Trophoblast cell (in vitro differentiated cells and primary cell): ENCODE data around the gene CNTROB.

Experiments used
- DNase-seq, 2 donors: peaks; one replicate each; pipeline ENCODE4 v3.0.0-alpha.2; 2016
- H2AFZ ChIP-seq: 2 replicates; pipeline ENCODE4 v1.6.1; 2013; ENCODE audit warnings: low read length, moderate library complexity, mild to moderate bottlenecking; ENCODE audit not compliant: insufficient read depth, poor library complexity
- H2AK5ac ChIP-seq: 2 replicates; pipeline ENCODE4 v1.6.1; 2013; ENCODE audit warnings: mild to moderate bottlenecking, low read length
- H2BK120ac ChIP-seq: 2 replicates; pipeline ENCODE4 v1.6.1; 2013; ENCODE audit warnings: low read length, mild to moderate bottlenecking, moderate library complexity; ENCODE audit not compliant: insufficient read depth, poor library complexity
- H2BK12ac ChIP-seq: 2 replicates; pipeline ENCODE4 v1.6.1; 2013; ENCODE audit warnings: mild to moderate bottlenecking, low read length, moderate library complexity
- H2BK5ac ChIP-seq: 2 replicates; pipeline ENCODE4 v1.6.1; 2013; ENCODE audit warnings: low read length, low read depth, moderate library complexity, mild to moderate bottlenecking; ENCODE audit not compliant: poor library complexity
- H3K14ac ChIP-seq: 2 replicates; pipeline ENCODE4 v1.6.1; 2013; ENCODE audit warnings: mild to moderate bottlenecking, low read length
- H3K18ac ChIP-seq: 2 replicates; pipeline ENCODE4 v1.6.1; 2013; ENCODE audit warnings: mild to moderate bottlenecking, low read length
- H3K23ac ChIP-seq: 2 replicates; pipeline ENCODE4 v1.6.1; 2013; ENCODE audit warnings: low read length
- H3K27ac ChIP-seq: 2 replicates; pipeline ENCODE4 v1.5.1; 2013; ENCODE audit warnings: low read depth, mild to moderate bottlenecking, inconsistent platforms, low read length, moderate library complexity
- H3K27me3 ChIP-seq: 2 replicates; pipeline ENCODE4 v1.6.1; 2013; ENCODE audit warnings: inconsistent platforms, mild to moderate bottlenecking, low read length, moderate library complexity; ENCODE audit not compliant: insufficient read depth
- H3K36me3 ChIP-seq, 2 experiments: 1 replicate in 1 of 2; 2 replicates in 1 of 2; pipeline ENCODE4 v1.6.1; 2013; ENCODE audit warnings: low read length in 2 of 2, mild to moderate bottlenecking in 2 of 2, moderate library complexity in 1 of 2; ENCODE audit not compliant: insufficient read depth in 2 of 2, control insufficient read depth in 1 of 2
- H3K4ac ChIP-seq: 2 replicates; pipeline ENCODE4 v1.6.1; 2013; ENCODE audit warnings: low read depth, mild to moderate bottlenecking, low read length, moderate library complexity
- H3K4me1 ChIP-seq, 2 experiments: 1 replicate in 1 of 2; 2 replicates in 1 of 2; pipeline ENCODE4 v1.6.1; 2013; ENCODE audit warnings: low read length in 2 of 2, mild to moderate bottlenecking in 2 of 2, moderate library complexity in 1 of 2; ENCODE audit not compliant: insufficient read depth in 2 of 2, control insufficient read depth in 1 of 2
- H3K4me2 ChIP-seq: 2 replicates; pipeline ENCODE4 v1.6.1; 2013; ENCODE audit warnings: inconsistent platforms, mild to moderate bottlenecking, low read length, moderate library complexity
- H3K4me3 ChIP-seq: 2 replicates; pipeline ENCODE4 v1.5.1; 2013; ENCODE audit warnings: mild to moderate bottlenecking, low read depth, low read length, inconsistent platforms
- H3K79me1 ChIP-seq: one replicate; pipeline ENCODE4 v1.6.1; 2013; ENCODE audit warnings: low read length
- H3K79me2 ChIP-seq: 2 replicates; pipeline ENCODE4 v1.6.1; 2013; ENCODE audit warnings: low read length, mild to moderate bottlenecking; ENCODE audit not compliant: control insufficient read depth, insufficient read depth, poor library complexity
- H3K9ac ChIP-seq: 2 replicates; pipeline ENCODE4 v1.6.1; 2013; ENCODE audit warnings: mild to moderate bottlenecking, low read length
- H3K9me3 ChIP-seq: 2 replicates; pipeline ENCODE4 v1.6.1; 2013; ENCODE audit warnings: low read depth, mild to moderate bottlenecking, control low read depth, inconsistent platforms, low read length; ENCODE audit not compliant: insufficient read depth
- H4K12ac ChIP-seq: 2 replicates; pipeline ENCODE4 v1.6.1; 2013; ENCODE audit warnings: low read depth, mild to moderate bottlenecking, low read length, moderate library complexity
- H4K8ac ChIP-seq: 2 replicates; pipeline ENCODE4 v1.6.1; 2013; ENCODE audit warnings: low read depth, mild to moderate bottlenecking, low read length, moderate library complexity
- H4K91ac ChIP-seq: one replicate; pipeline ENCODE4 v1.6.1; 2013; ENCODE audit warnings: low read depth, mild to moderate bottlenecking, low read length, moderate library complexity
- whole genome bisulfite sequencing: extraction: QIAGEN DNeasy Blood & Tissue Kit; methylation state at CpG from one replicate; pipeline ENCODE4 v1.1.7; 2013; ENCODE audit warnings: missing lambda C conversion rate; ENCODE audit not compliant: insufficient read length, insufficient coverage; ENCODE audit errors: extremely low coverage; 5-methylcytosine and 5-hydroxymethylcytosine counted together

CNTROB gene

DNA sequence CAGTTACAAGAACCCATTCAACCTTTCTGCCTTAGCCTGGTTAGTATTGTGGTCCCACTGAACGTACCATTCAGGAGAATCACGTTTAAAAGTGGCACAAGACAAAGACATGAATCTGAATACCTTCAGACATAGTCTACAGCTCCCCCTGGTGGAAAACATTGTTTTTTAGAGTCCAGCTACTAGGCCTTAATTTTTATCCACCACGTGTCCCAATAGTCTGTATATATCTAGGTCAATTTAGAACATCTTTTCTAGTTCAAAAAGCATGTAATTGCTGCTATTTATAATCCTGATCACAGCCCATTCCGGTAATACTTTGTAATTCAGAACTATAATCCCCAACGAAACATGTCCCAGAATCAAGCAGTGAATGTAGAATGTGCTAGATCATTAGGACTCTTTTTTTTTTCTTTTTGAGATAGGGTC lies 56.8 kb downstream of the CNTROB start:
- no peaks in the 10 kb centered on the region for H3K79me2 ChIP-seq
- no peak overlapping the region for H3K18ac ChIP-seq
- H3K79me1 ChIP-seq: peaks cover 4% of the 10 kb centered on the region
- no peak overlapping the region for H3K4me3 ChIP-seq
- WGBS: no CpG with 5 or more reads among the region's 5 CpGs
- no peaks in the 10 kb centered on the region for H3K9me3 ChIP-seq
- H3K27ac ChIP-seq: no peak overlapping the region
- peak; percentile 67 to 98 for DNase-seq
- no peak overlapping the region for H4K91ac ChIP-seq
- H3K4ac ChIP-seq: no peak overlapping the region
- H2AK5ac ChIP-seq: no peak overlapping the region
- no peak overlapping the region for H2BK12ac ChIP-seq
- no peak overlapping the region for H3K23ac ChIP-seq
- H2BK120ac ChIP-seq: no peak overlapping the region
- H2BK5ac ChIP-seq: no peak overlapping the region
- H3K4me1 ChIP-seq: peaks cover 0 to 7% of the 10 kb centered on the region in 2 experiments
- H3K36me3 ChIP-seq: no peaks in the 10 kb centered on the region
- no peak overlapping the region for H4K12ac ChIP-seq
- H3K9ac ChIP-seq: no peak overlapping the region
- no peak overlapping the region for H2AFZ ChIP-seq
- H3K4me2 ChIP-seq: no peak overlapping the region
- no peak overlapping the region for H4K8ac ChIP-seq
- no peak overlapping the region for H3K14ac ChIP-seq
- H3K27me3 ChIP-seq: no peaks in the 10 kb centered on the region

DNA sequence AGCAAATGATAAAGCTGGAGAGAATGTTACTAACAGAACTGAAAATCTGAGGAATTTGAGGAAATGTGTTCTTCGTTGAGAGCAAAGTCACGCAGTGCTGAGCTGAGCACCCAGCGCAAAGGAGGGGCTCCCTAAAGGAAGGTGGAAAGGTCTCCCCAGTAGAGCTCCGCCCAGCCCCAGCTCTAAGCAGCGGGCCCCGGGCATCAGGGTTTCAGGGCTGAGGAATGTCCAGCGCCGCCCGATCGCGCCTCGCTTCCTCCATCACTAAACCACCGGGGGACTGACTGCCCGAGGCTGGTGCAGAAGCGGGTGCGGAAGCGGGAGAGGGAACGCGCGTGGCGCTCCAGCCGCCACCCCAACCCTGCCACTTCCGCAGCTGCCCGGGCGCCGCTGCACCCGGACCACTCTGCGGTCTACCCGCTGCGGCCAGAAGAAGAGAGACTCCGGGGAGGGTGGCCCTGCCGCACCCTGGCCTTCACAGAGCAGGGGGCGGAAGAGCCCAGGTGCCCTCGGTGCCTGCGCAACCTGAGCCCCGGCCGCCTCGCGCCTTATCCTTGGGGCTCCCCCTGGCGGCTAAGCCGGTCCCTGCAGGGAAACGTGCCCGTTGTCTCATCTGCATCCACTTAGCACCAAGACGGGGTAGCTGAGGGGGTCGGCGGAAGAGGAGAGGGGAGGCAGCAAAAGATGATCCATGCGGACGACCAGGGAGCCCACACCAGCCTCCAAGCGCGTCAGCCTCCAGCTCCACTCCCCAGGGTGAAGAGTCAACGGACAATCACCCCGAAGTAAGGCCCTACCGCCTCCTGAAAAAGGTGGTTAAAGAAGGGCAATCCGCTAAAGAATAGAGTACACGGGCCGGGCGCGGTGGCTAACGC lies 58.0 kb downstream of the CNTROB start:
- WGBS: no CpG with 5 or more reads among the region's 59 CpGs
- no peaks in the 10 kb centered on the region for H3K9me3 ChIP-seq
- H2AK5ac ChIP-seq: no peak overlapping the region
- H3K4me3 ChIP-seq: peak overlapping the region; percentile 70
- no peaks in the 10 kb centered on the region for H3K27me3 ChIP-seq
- no peaks in the 10 kb centered on the region for H3K36me3 ChIP-seq
- peak overlapping the region; percentile 67 for H3K18ac ChIP-seq
- peak overlapping the region; percentile 79 for H3K14ac ChIP-seq
- no peak overlapping the region for H3K4ac ChIP-seq
- peak; percentile 86 to 96 for DNase-seq
- no peak overlapping the region for H2BK12ac ChIP-seq
- peak overlapping the region; percentile 93 for H4K12ac ChIP-seq
- peak overlapping the region; percentile 93 for H4K8ac ChIP-seq
- H3K27ac ChIP-seq: no peak overlapping the region
- no peak overlapping the region for H3K9ac ChIP-seq
- no peaks in the 10 kb centered on the region for H3K79me2 ChIP-seq
- H2AFZ ChIP-seq: peak overlapping the region; percentile 98
- peaks cover 4% of the 10 kb centered on the region for H3K79me1 ChIP-seq
- no peak overlapping the region for H3K23ac ChIP-seq
- peak overlapping the region; percentile 73 for H4K91ac ChIP-seq
- peak overlapping the region; percentile 53 for H2BK120ac ChIP-seq
- H3K4me2 ChIP-seq: peak overlapping the region; percentile 94
- H2BK5ac ChIP-seq: no peak overlapping the region
- H3K4me1 ChIP-seq: peaks cover 0 to 7% of the 10 kb centered on the region in 2 experiments

- Histone ChIP-seq H3K14ac (no peak overlapping the region), H3K4me3 (no peak overlapping the region), H3K27me3 (no peaks in the 10 kb centered on the region), H4K8ac (no peak overlapping the region), H3K23ac (no peak overlapping the region), H3K4ac (no peak overlapping the region), H3K79me1 (peaks cover 4% of the 10 kb centered on the region), H4K12ac (no peak overlapping the region), H2BK120ac (no peak overlapping the region), H3K36me3 (no peaks in the 10 kb centered on the region), H3K18ac (no peak overlapping the region), H2BK5ac (no peak overlapping the region), H3K4me2 (no peak overlapping the region), H3K27ac (no peak overlapping the region), H3K79me2 (no peaks in the 10 kb centered on the region), H2BK12ac (no peak overlapping the region), H2AFZ (no peak overlapping the region), H3K9ac (no peak overlapping the region), H4K91ac (no peak overlapping the region), H2AK5ac (no peak overlapping the region), H3K4me1 (peaks cover 0 to 7% of the 10 kb centered on the region in 2 experiments), H3K9me3 (no peaks in the 10 kb centered on the region)
- WGBS: no CpG with 5 or more reads among the region's 2 CpGs
- DNase-seq: peak; percentile 21 to 50
Measured at GRCh38 chr17:7992516-7992915, 60.5 kb downstream of the CNTROB start.

GRCh38 chr17:7992924-7993323 lies 60.9 kb downstream of the CNTROB start:
- no peak overlapping the region for H3K4me2 ChIP-seq
- H3K79me1 ChIP-seq: peaks cover 4% of the 10 kb centered on the region
- H2AK5ac ChIP-seq: no peak overlapping the region
- no peak overlapping the region for H3K27ac ChIP-seq
- H3K14ac ChIP-seq: no peak overlapping the region
- no peaks in the 10 kb centered on the region for H3K79me2 ChIP-seq
- no peak for DNase-seq
- H3K4me3 ChIP-seq: no peak overlapping the region
- no peak overlapping the region for H3K23ac ChIP-seq
- H2BK5ac ChIP-seq: no peak overlapping the region
- H3K36me3 ChIP-seq: no peaks in the 10 kb centered on the region
- H4K91ac ChIP-seq: no peak overlapping the region
- no peak overlapping the region for H4K12ac ChIP-seq
- H2BK12ac ChIP-seq: no peak overlapping the region
- no peak overlapping the region for H2AFZ ChIP-seq
- H3K4me1 ChIP-seq: peaks cover 0 to 7% of the 10 kb centered on the region in 2 experiments
- no peak overlapping the region for H3K9ac ChIP-seq
- WGBS: no CpG with 5 or more reads among the region's 3 CpGs
- no peak overlapping the region for H4K8ac ChIP-seq
- no peaks in the 10 kb centered on the region for H3K27me3 ChIP-seq
- H2BK120ac ChIP-seq: no peak overlapping the region
- no peak overlapping the region for H3K4ac ChIP-seq
- no peak overlapping the region for H3K18ac ChIP-seq
- no peaks in the 10 kb centered on the region for H3K9me3 ChIP-seq
